Ectodermal cell (in vitro differentiated cells): ENCODE results near the gene DMRTA2.
"Not testable (repeated sequence)": the region's sequence is repeated elsewhere in the genome, so short reads cannot be mapped to it uniquely, and the experiment has no call there.

Experiments
- H3K27ac ChIP-seq: 2 replicates; pipeline ENCODE4 v1.7.0; 2013; ENCODE audit warnings: mild to moderate bottlenecking, low read depth, low read length; ENCODE audit not compliant: insufficient read depth, poor library complexity, severe bottlenecking
- H3K27me3 ChIP-seq: 2 replicates; pipeline ENCODE4 v1.7.0; 2013; ENCODE audit warnings: mild to moderate bottlenecking, low read length; ENCODE audit not compliant: insufficient read depth, control insufficient read depth, poor library complexity, severe bottlenecking
- H3K36me3 ChIP-seq: one replicate; pipeline ENCODE4 v1.7.0; 2013; ENCODE audit warnings: low read length; ENCODE audit not compliant: control insufficient read depth, insufficient read depth
- H3K4me1 ChIP-seq: one replicate; pipeline ENCODE4 v1.7.0; 2013; ENCODE audit warnings: low read length; ENCODE audit not compliant: control insufficient read depth, insufficient read depth
- H3K4me3 ChIP-seq: 2 replicates; pipeline ENCODE4 v1.7.0; 2013; ENCODE audit warnings: low read depth, low read length, control low read depth; ENCODE audit not compliant: insufficient read depth
- H3K9me3 ChIP-seq: 2 replicates; pipeline ENCODE4 v1.7.0; 2013; ENCODE audit warnings: mild to moderate bottlenecking, low read length, moderate library complexity; ENCODE audit not compliant: control insufficient read depth
- WGBS, 2 experiments: methylation state at CpG; one replicate each; pipeline ENCODE4 v1.1.7; 2013; ENCODE audit warnings: missing lambda C conversion rate in 2 of 2; 5-methylcytosine and 5-hydroxymethylcytosine counted together

The DMRTA2 gene

DNA sequence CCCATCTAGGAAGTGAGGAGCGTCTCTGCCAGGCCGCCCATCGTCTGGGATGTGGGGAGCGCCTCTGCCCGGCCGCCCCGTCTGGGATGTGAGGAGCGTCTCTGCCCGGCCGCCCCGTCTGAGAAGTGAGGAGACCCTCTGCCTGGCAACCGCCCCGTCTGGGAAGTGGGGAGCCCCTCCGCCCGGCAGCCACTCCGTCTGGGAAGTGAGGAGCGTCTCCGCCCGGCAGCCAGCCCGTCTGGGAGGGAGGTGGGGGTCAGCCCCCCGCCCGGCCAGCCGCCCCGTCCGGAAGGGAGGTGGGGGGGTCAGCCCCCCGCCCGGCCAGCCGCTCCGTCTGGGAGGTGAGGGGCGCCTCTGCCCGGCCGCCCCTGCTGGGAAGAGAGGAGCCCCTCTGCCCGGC lies 41.7 kb downstream of the DMRTA2 start:
- not testable (repeated sequence) for H3K9me3 ChIP-seq, H3K27me3 ChIP-seq, H3K4me3 ChIP-seq, H3K4me1 ChIP-seq, H3K27ac ChIP-seq, H3K36me3 ChIP-seq
- WGBS, 2 experiments, result 93% methylated on average over 4 to 11 of the region's 33 CpGs

DNA sequence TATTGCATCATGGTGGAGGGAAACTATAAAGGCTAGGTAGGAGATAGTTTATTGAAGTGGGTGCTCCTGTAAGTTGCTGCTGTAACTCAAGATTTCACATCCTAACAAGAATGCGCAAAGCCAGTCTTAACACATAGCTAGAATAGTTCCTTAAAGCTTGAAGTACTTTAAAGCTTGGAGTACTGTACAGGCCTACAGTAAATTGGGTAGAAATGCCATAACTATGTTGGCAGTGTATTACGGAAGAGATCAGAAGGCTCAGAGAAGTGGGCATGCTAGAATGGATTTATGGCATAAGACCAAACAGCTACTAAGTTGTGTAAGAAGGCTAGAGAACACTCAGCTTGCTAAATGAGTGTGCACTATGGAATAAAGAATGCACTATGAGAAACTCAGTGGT lies 44.5 kb downstream of the DMRTA2 start:
- Histone ChIP-seq H3K27me3 (no peaks in the 10 kb centered on the region), H3K27ac (no peak overlapping the region), H3K4me3 (no peak overlapping the region), H3K36me3 (no peaks in the 10 kb centered on the region), H3K9me3 (no peaks in the 10 kb centered on the region), H3K4me1 (no peaks in the 10 kb centered on the region)
- 89 to 96% methylated on average over 2 of the region's 2 CpGs for WGBS, 2 experiments

GRCh38 chr1:50373532-50373931 lies 49.7 kb downstream of the DMRTA2 start:
- Histone ChIP-seq H3K27ac (no peak overlapping the region), H3K4me1 (no peaks in the 10 kb centered on the region), H3K36me3 (no peaks in the 10 kb centered on the region), H3K4me3 (no peak overlapping the region), H3K9me3 (no peaks in the 10 kb centered on the region), H3K27me3 (peaks cover 4% of the 10 kb centered on the region)
- 67 to 83% methylated on average over 1 of the region's 1 CpG for WGBS, 2 experiments

GRCh38 chr1:50371749-50372148 lies 51.5 kb downstream of the DMRTA2 start:
- no peaks in the 10 kb centered on the region for H3K9me3 ChIP-seq
- H3K36me3 ChIP-seq, result no peaks in the 10 kb centered on the region
- no peaks in the 10 kb centered on the region for H3K4me1 ChIP-seq
- H3K27ac ChIP-seq, result no peak overlapping the region
- 62 to 72% methylated on average over 3 of the region's 3 CpGs for WGBS, 2 experiments
- no peak overlapping the region for H3K4me3 ChIP-seq
- H3K27me3 ChIP-seq, result peaks cover 21% of the 10 kb centered on the region

GRCh38 chr1:50369830-50370229 lies 53.4 kb downstream of the DMRTA2 start:
- no peaks in the 10 kb centered on the region for H3K4me1 ChIP-seq
- H3K27ac ChIP-seq, result no peak overlapping the region
- no peaks in the 10 kb centered on the region for H3K36me3 ChIP-seq
- peaks cover 30% of the 10 kb centered on the region for H3K27me3 ChIP-seq
- H3K9me3 ChIP-seq, result no peaks in the 10 kb centered on the region
- H3K4me3 ChIP-seq, result no peak overlapping the region
- 87% methylated on average over 6 to 7 of the region's 7 CpGs for WGBS, 2 experiments

DNA sequence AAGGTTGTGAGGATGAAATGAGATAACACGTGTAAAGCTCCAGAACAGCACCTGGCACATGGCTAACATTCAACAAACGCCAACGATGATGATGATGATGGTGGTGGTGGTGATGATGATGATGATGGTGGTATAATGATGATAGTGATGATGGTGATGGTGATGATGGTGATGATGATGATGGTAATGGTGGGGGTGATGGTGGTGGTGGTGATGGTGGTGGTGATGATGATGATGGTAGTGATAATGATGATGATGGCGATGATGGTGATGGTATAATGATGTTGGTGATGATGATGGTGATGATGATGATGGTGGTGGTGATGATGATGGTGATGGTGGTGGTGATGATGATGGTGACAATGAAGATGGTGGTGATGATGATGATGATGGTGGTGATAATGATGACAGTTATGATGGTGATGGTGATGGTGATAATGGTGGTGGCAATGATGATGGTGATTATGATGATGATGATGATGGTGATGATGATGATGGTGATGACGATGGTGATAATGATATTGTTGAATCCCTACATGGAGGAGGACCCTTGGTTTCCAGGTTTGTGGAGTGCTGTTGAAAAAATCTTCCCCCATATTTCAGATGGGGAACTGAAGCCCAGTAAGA lies 54.1 kb downstream of the DMRTA2 start:
- no peak overlapping the region for H3K4me3 ChIP-seq
- no peaks in the 10 kb centered on the region for H3K4me1 ChIP-seq
- 88 to 91% methylated on average over 5 of the region's 5 CpGs for WGBS, 2 experiments
- H3K36me3 ChIP-seq, result no peaks in the 10 kb centered on the region
- no peak overlapping the region for H3K27ac ChIP-seq
- H3K9me3 ChIP-seq, result no peaks in the 10 kb centered on the region
- peaks cover 30% of the 10 kb centered on the region for H3K27me3 ChIP-seq

DNA sequence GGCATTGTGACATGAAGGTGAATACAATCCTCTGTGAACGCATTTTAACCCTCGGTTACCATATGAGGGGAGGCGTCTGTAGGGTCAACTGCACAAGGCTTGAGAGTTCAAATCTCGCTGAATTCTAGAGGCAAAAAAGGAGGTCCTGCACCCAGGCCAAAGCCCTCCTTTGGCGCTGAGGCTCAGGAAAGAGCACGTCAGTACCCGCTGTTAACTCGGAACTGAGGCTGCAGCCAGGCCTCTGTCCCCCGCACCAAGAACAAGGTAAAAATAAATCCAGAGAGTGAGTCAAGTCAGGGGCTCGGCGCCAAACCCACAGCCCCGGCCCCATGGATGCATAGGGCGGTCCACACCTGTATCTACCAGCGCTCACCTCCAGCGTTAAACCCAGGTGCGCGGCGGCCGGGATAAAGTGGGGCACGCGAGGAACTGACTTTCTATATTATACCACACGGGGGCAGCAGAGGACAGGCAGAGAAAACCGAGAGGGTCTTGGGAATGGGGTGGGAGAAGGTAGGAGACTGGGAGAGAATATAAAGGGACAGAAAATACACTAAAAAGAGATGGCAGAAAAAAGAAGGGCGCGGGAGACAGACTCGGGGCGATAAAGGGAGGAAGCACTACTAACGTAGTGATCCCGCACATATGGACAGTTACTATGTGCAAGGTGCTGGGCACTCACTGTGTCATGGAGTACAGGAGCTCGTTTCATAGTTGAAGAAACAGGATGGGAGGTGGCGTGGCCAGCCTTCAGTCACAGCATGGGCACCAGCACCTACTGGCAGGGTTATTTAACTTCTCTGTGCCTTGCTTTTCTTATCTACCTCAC lies 54.9 kb downstream of the DMRTA2 start:
- Histone ChIP-seq H3K27me3 (peaks cover 30% of the 10 kb centered on the region), H3K4me1 (no peaks in the 10 kb centered on the region), H3K9me3 (no peaks in the 10 kb centered on the region)

More for the DNA sequence above, 54.9 kb downstream of the DMRTA2 start:
- WGBS, 2 experiments, result 30 to 32% methylated on average over 31 of the region's 31 CpGs
- no peaks in the 10 kb centered on the region for H3K36me3 ChIP-seq
- H3K4me3 ChIP-seq, result no peak overlapping the region
- no peak overlapping the region for H3K27ac ChIP-seq
